Measurements from ENCODE around the gene EPOP. TPM values are rescaled to one million over a fixed set of nuclear protein-coding genes. Genes with fewer than 3 reads are reported as not detected.

Gene EPOP
- total and polyA plus RNA-seq, 7 donors = 0.21 to 1.2 (median 0.50) TPM

DNA sequence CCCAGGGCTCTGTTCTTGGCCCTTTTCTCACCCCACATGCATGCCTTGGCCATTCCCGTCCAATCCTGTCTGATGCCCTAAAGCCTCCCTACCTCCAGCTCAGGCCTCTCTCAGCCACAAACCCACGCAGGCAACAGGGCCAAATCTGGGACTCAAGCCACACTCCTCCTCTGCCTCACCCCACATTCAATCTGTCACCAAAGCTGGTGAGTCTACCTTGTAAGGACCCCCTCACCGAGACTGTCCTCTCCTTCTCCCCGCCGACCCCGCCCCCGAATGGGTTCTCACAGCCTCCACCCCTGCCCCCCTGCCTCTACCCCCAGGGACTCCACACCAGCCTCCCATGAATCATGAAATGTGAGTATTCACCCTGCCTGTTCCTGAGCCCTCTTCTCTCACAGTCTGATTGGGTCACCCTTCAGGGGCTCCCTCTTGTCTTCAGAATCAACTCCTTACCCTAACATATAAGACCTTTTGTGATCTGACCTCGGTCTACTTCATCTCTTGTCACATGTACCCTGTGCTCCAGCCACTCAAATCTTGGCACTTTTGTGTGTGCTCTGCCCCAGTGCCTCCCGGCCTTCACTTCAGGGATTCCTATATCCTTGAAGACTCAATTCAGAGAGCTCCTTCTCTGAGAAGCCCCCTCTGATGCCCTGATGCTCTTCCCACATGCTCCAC lies 10.7 kb downstream of the EPOP start:
- no peaks in the 10 kb centered on the region for H3K9me3 ChIP-seq
- TF ChIP-seq, protein P1, sequence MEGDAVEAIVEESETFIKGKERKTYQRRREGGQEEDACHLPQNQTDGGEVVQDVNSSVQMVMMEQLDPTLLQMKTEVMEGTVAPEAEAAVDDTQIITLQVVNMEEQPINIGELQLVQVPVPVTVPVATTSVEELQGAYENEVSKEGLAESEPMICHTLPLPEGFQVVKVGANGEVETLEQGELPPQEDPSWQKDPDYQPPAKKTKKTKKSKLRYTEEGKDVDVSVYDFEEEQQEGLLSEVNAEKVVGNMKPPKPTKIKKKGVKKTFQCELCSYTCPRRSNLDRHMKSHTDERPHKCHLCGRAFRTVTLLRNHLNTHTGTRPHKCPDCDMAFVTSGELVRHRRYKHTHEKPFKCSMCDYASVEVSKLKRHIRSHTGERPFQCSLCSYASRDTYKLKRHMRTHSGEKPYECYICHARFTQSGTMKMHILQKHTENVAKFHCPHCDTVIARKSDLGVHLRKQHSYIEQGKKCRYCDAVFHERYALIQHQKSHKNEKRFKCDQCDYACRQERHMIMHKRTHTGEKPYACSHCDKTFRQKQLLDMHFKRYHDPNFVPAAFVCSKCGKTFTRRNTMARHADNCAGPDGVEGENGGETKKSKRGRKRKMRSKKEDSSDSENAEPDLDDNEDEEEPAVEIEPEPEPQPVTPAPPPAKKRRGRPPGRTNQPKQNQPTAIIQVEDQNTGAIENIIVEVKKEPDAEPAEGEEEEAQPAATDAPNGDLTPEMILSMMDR (IDR thresholded peaks at IDR 0.05) = no peak
- no peaks in the 10 kb centered on the region for H3K4me1 ChIP-seq
- WGBS, 3 donors = 82 to 89% (median 82%) methylated on average over 9 of the region's 9 CpGs
- no peak overlapping the region for H3K4me3 ChIP-seq
- intact Hi-C loops (cut with DNase I) = no loop called here
- H3K27ac ChIP-seq = no peak overlapping the region
- DNase-seq (no peak), ATAC-seq (no peak)
- no peaks in the 10 kb centered on the region for H3K36me3 ChIP-seq (ENCODE audit: insufficient read depth in 1 of 2, low read depth in 1 of 2)
- peaks cover 0 to 21% (median 0%) of the 10 kb centered on the region in 3 donors for H3K27me3 ChIP-seq (ENCODE audit: insufficient read depth in 3 of 3, low read length in 2 of 3)

DNA sequence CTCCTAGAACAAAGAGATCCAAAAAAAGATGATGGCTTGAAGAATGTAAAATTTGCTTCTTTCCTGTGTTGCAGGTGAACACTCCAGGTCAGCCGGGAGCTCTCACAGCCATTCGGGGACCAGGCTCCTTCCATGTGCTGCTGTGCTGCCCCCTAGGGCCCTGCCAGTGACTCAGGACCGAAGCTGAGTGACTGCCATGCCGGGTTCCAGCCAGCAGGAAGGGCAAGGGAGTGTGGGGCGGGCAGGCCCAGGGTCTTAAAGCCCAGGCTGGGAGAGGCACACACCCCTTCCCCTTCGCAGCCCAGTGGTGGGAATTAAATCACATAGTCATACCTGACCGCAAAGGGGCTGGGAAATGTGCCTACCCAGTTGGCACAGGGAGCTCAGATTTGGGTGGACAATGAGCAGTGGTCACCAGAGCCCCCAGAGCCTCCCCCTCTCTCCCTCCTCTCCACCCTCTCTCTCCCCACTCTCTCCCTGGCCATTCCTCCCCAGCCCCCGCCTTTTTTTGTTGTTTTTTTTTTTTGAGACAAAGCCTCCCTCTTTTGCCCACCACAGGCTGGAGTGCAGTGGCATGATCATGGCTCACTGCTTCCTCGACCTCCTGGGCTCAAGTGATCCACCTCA lies 11.5 kb downstream of the EPOP start:
- Histone ChIP-seq H3K27me3 (ENCODE audit: insufficient read depth in 3 of 3, low read length in 2 of 3) (peaks cover 0 to 12% (median 0%) of the 10 kb centered on the region in 3 donors), H3K36me3 (ENCODE audit: insufficient read depth in 1 of 2, low read depth in 1 of 2) (no peaks in the 10 kb centered on the region), H3K9me3 (no peaks in the 10 kb centered on the region), H3K4me1 (no peaks in the 10 kb centered on the region), H3K27ac (no peak overlapping the region), H3K4me3 (no peak overlapping the region)
- DNase-seq (peak in 1 of 2 donors; percentile 41), ATAC-seq (peak; percentile 50 to 64 (median 54))
- TF ChIP-seq, protein P1 (IDR thresholded peaks at IDR 0.05) = peak; percentile 31
- whole genome bisulfite sequencing, 3 donors = 28 to 40% (median 32%) methylated on average over 9 of the region's 9 CpGs
- intact Hi-C loops (cut with DNase I) = no loop called here

DNA sequence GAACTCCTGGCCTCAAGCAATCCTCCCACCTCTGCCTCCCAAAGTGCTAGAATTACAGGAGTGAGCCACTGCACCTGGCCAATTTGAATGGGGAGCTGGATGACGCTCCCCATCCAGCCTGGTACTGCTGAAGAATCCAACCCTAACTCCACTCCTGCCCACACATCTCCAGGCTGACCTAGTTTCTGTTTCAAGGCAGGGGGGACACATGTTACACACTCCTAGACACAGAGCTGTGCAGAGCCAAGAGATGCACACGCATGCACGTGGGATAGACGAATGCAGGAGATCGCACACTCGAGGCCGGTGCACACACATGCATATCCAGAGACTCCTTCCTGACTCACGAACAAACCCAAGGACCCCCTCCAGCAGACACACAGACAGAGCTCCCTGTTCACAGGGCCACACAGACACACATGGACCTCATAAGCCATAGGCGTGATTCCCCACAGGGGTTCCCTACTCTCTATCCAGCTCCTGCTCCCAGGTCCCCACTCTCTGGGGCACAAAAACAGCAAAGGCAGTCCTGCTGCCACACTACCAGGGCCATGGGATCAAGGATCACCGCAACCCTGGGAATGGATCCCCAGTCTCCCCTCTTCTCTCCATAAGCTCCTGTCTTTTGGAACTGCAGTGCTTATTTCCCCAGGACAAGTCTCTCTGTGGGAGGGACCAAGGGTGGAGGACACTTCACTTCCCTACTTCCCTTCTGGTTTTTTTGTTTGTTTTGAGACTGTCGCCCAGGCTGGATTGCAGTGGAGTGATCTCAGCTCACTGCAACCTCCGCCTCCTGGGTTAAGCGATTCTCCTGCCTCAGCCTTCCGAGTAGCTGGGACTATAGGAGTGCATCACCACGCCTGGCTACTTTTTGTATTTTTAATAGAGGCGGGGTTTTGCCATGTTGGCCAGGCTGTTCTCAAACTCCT lies 14.4 kb downstream of the EPOP start:
- 70 to 71% (median 70%) methylated on average over 16 of the region's 16 CpGs for WGBS, 3 donors
- intact Hi-C loops (cut with DNase I) = no loop called here
- no peak for ATAC-seq

DNA sequence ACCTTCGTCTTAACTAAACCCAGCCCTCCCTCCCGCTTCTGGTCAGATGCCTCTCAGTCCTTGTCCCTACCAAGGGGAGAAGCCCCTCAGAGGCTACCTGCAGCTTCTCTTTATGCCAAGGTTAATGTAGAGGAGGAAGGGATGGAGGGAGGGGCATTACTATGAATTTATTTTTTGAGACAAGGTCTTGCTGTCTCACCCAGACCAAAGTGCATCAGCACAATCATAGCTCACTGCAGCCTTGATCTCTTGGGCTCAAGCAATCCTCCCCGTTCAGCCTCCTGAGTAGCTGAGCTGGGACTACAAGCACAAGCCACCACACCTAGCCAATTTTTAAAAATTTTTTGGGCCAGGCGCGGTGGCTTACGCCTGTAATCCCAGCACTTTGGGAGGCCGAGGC lies 15.3 kb downstream of the EPOP start:
- DNase-seq = no peak

More for the DNA sequence above, 14.4 kb downstream of the EPOP start:
- no peaks in the 10 kb centered on the region for H3K36me3 ChIP-seq (ENCODE audit: insufficient read depth in 1 of 2, low read depth in 1 of 2)
- H3K4me1 ChIP-seq = no peaks in the 10 kb centered on the region
- TF ChIP-seq, protein P1 (IDR thresholded peaks at IDR 0.05) = no peak
- no peak overlapping the region for H3K27ac ChIP-seq
- H3K9me3 ChIP-seq = no peaks in the 10 kb centered on the region
- H3K4me3 ChIP-seq = no peak overlapping the region
- no peak for DNase-seq
- peaks cover 0 to 6% (median 2%) of the 10 kb centered on the region in 3 donors for H3K27me3 ChIP-seq (ENCODE audit: insufficient read depth in 3 of 3, low read length in 2 of 3)

More for the DNA sequence above, 15.3 kb downstream of the EPOP start:
- TF ChIP-seq, protein P1 (IDR thresholded peaks at IDR 0.05) = no peak
- H3K4me3 ChIP-seq = no peak overlapping the region
- peaks cover 0 to 16% (median 5%) of the 10 kb centered on the region in 3 donors for H3K27me3 ChIP-seq (ENCODE audit: insufficient read depth in 3 of 3, low read length in 2 of 3)
- H3K4me1 ChIP-seq = no peaks in the 10 kb centered on the region
- ATAC-seq = no peak
- WGBS, 3 donors = 71 to 80% (median 80%) methylated on average over 7 of the region's 7 CpGs
- intact Hi-C loops (cut with DNase I) = no loop called here
- H3K27ac ChIP-seq = no peak overlapping the region
- H3K36me3 ChIP-seq (ENCODE audit: insufficient read depth in 1 of 2, low read depth in 1 of 2) = no peaks in the 10 kb centered on the region
- H3K9me3 ChIP-seq = no peaks in the 10 kb centered on the region

Measured in psoas muscle (tissue), 8 donors.